SU-DHL-6 (cell line): ENCODE measurements around the gene UBE2D3.

ENCODE experiments used
- EZH2phosphoT487 ChIP-seq: fragments of 200-600 bp; sonication (generic), shearing (Covaris generic); conservative IDR thresholded peaks from 2 replicates; pipeline ENCODE4 v1.6.1; 2018; ENCODE audit warnings: mild to moderate bottlenecking, antibody characterized with exemption, low read length, moderate library complexity, mixed read lengths
- TF ChIP-seq, protein P1 (sequence below): fragments of 200-600 bp; sonication (generic); IDR thresholded peaks from one replicate; pipeline ENCODE4 v1.5.1; 2017; ENCODE audit warnings: antibody characterized with exemption, mild to moderate bottlenecking, low read length, moderate library complexity; ENCODE audit not compliant: insufficient read depth, poor library complexity, severe bottlenecking

DNA sequence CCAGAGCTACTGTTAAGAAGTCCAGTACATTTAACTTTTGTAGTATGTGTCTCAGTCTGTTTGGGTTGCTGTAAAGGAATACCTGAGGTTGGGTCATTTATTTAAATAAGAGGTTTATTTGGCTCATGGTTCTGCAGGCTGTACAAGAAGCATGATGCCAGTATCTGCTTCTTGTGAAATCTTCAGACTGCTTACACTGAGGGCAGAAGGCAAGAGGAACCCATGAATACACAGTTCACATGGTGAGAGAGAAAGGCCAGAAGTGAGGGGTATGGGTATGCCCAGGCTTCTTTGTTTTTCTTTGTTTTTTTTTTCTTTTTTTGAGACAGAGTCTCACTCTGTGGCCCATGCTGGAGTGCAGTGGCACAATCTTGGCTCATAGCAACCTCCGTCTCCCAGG lies 35.4 kb upstream of the UBE2D3 start:
- TF ChIP-seq, protein P1, sequence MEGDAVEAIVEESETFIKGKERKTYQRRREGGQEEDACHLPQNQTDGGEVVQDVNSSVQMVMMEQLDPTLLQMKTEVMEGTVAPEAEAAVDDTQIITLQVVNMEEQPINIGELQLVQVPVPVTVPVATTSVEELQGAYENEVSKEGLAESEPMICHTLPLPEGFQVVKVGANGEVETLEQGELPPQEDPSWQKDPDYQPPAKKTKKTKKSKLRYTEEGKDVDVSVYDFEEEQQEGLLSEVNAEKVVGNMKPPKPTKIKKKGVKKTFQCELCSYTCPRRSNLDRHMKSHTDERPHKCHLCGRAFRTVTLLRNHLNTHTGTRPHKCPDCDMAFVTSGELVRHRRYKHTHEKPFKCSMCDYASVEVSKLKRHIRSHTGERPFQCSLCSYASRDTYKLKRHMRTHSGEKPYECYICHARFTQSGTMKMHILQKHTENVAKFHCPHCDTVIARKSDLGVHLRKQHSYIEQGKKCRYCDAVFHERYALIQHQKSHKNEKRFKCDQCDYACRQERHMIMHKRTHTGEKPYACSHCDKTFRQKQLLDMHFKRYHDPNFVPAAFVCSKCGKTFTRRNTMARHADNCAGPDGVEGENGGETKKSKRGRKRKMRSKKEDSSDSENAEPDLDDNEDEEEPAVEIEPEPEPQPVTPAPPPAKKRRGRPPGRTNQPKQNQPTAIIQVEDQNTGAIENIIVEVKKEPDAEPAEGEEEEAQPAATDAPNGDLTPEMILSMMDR = no peak
- TF ChIP-seq EZH2phosphoT487 = no peak
